HG02981 (cell line): Measurements from ENCODE around the gene POLG.
A peak's percentile ranks its signal among the peaks of the same experiment; 100 is the strongest.

ENCODE experiments used
- ATAC-seq: cut with Tn5 transposase; IDR thresholded peaks from one replicate; pipeline ENCODE4 v1.9.1; 2021; ENCODE audit warnings: mild to moderate bottlenecking, moderate library complexity; ENCODE audit not compliant: unreplicated experiment

POLG gene

GRCh38 chr15:89358435-89358754 is 23.8 kb upstream of the POLG start:
- peak; percentile 14 for ATAC-seq

GRCh38 chr15:89356634-89357298 is 22.1 kb upstream of the POLG start:
- no peak for ATAC-seq

- no peak for ATAC-seq
Observed at GRCh38 chr15:89353991-89354390, 19.4 kb upstream of the POLG start.

- no peak for ATAC-seq
Observed at GRCh38 chr15:89352476-89352875, 17.9 kb upstream of the POLG start.

- no peak for ATAC-seq
Observed at GRCh38 chr15:89349206-89349558, 14.6 kb upstream of the POLG start.

GRCh38 chr15:89346516-89347231 is 12.1 kb upstream of the POLG start:
- no peak for ATAC-seq

- ATAC-seq: no peak
Observed at GRCh38 chr15:89345248-89345647, 10.6 kb upstream of the POLG start.

- no peak for ATAC-seq
Observed at GRCh38 chr15:89342840-89343239, 8.2 kb upstream of the POLG start.

- ATAC-seq: no peak
Observed at GRCh38 chr15:89341316-89342005, 6.8 kb upstream of the POLG start.

GRCh38 chr15:89340573-89340972 is 5.9 kb upstream of the POLG start:
- ATAC-seq: no peak

- no peak for ATAC-seq
Observed at GRCh38 chr15:89338036-89338435, 3.4 kb upstream of the POLG start.

GRCh38 chr15:89335298-89336041 is 846 bp upstream of the POLG start:
- ATAC-seq: peak; percentile 17

GRCh38 chr15:89333959-89334509 is 590 bp downstream of the POLG start:
- ATAC-seq: no peak

GRCh38 chr15:89333011-89333860 is 1.4 kb downstream of the POLG start:
- ATAC-seq: no peak

GRCh38 chr15:89332446-89332845 is 2.2 kb downstream of the POLG start:
- no peak for ATAC-seq

- ATAC-seq: no peak
Observed at GRCh38 chr15:89330881-89331595, 3.6 kb downstream of the POLG start.

GRCh38 chr15:89330119-89330518 is 4.5 kb downstream of the POLG start:
- ATAC-seq: no peak

- no peak for ATAC-seq
Observed at GRCh38 chr15:89329329-89330084, 5.1 kb downstream of the POLG start.
